C4-2B (cell line): Measurements from ENCODE around the gene CLMN.

Source experiments
- H3K27ac ChIP-seq: fragments of 450-650 bp; 2 replicates; pipeline ENCODE4 v1.5.1; 2017
- ZFX ChIP-seq: fragments of 450-650 bp; IDR thresholded peaks from 2 replicates; pipeline ENCODE4 v1.6.1; 2017
- TF ChIP-seq, protein P1 (sequence below): fragments of 450-650 bp; conservative IDR thresholded peaks from 2 replicates; pipeline ENCODE4 v1.5.1; 2017; ENCODE audit warnings: mild to moderate bottlenecking

The CLMN gene

DNA sequence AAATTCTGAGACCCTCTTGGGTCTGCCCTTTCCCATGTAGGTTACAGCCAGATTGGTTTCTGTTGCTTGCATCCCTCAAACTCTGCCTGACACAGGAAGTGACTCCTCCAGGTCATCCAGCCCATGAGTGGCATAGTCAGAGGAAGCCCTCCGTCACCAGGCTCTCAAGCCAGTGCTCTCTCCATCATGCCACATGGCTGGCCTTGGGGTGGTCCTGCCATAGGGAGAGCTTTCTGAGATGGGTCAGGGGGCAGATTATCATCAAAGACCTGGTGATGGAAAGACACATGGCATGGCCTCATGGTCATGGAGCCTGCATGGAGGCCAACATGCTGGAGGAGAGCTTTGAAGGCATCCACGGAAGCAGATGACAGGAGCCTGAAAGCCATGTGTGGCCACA is 15.4 kb upstream of the CLMN start:
- no peak overlapping the region for H3K27ac ChIP-seq
- TF ChIP-seq, protein P1, sequence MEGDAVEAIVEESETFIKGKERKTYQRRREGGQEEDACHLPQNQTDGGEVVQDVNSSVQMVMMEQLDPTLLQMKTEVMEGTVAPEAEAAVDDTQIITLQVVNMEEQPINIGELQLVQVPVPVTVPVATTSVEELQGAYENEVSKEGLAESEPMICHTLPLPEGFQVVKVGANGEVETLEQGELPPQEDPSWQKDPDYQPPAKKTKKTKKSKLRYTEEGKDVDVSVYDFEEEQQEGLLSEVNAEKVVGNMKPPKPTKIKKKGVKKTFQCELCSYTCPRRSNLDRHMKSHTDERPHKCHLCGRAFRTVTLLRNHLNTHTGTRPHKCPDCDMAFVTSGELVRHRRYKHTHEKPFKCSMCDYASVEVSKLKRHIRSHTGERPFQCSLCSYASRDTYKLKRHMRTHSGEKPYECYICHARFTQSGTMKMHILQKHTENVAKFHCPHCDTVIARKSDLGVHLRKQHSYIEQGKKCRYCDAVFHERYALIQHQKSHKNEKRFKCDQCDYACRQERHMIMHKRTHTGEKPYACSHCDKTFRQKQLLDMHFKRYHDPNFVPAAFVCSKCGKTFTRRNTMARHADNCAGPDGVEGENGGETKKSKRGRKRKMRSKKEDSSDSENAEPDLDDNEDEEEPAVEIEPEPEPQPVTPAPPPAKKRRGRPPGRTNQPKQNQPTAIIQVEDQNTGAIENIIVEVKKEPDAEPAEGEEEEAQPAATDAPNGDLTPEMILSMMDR, result no peak
- TF ChIP-seq ZFX, result no peak

DNA sequence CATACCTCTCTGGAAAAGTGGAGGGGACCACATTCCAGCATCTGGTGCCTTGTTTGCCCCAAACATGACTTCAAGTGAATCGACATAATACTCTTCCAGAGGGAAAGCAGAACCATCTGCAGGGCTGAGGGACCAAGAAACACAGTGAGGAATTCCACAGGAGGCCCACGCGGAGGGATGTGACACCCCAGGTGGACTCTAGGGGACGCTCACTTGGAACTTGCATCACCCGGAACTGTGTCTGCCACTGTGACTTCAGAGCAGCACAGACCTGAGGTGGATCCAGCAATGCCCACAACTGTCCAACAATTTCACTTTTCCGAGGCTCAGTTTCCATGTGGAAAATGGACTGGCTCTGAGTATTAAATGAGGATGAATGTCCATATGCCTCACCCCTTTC is 14.3 kb upstream of the CLMN start:
- TF ChIP-seq ZFX, result no peak
- TF ChIP-seq, protein P1, result no peak
- no peak overlapping the region for H3K27ac ChIP-seq

DNA sequence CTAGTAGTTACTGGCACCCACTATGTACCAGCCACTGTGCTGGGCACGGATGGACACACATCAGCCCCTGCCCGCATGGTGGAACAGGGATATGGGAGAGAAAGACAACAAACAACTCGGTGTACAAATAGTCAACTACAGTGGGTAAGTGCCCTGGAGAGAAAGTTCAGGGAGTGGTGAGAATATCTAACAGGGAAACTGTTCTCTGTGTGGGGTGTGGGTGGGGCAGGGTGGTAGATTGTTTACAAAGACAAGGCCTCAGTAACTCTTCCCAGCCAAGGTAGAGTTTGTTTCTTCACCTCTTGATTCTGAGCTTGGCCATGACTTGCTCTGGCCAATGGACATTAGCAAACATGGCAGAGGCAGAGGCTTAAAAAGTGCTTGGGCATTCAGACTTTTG is 12.9 kb upstream of the CLMN start:
- no peak overlapping the region for H3K27ac ChIP-seq
- TF ChIP-seq, protein P1, result no peak
- no peak for TF ChIP-seq ZFX

DNA sequence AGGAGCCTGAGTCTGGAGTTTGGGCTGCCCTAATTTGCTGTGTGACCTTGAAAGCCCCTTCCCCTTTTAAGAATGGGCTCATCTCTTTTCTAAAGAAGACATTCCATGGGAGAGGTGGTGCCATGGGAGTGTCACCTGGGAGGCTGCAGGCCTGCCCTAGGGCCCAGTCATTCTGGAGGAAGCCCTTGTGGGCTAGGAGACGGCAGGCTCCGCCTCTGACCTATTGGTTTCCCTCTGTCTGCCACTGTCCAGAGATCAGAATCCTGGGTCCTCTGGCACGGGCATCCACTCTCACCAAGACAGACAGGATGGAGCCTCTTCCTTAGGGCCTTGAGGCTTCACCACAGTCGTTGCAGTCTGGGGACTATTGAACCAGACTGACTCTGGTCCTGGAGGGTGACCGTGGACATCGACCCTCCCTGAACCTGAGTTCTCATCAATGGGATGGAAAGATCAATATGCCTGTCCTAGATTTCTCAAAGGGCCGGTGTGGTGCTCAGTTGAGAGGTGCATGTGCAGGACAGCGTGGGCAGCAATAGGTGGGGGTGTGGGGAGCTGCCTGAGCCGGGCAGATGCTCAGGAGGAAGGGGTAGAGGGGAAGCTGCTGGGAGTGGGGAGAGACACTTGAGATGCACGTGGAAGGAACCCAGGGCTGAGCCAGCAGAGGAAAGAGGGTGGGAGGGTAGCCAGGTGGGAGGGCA is 12.2 kb upstream of the CLMN start:
- TF ChIP-seq ZFX, result no peak
- TF ChIP-seq, protein P1, result no peak
- no peak overlapping the region for H3K27ac ChIP-seq

DNA sequence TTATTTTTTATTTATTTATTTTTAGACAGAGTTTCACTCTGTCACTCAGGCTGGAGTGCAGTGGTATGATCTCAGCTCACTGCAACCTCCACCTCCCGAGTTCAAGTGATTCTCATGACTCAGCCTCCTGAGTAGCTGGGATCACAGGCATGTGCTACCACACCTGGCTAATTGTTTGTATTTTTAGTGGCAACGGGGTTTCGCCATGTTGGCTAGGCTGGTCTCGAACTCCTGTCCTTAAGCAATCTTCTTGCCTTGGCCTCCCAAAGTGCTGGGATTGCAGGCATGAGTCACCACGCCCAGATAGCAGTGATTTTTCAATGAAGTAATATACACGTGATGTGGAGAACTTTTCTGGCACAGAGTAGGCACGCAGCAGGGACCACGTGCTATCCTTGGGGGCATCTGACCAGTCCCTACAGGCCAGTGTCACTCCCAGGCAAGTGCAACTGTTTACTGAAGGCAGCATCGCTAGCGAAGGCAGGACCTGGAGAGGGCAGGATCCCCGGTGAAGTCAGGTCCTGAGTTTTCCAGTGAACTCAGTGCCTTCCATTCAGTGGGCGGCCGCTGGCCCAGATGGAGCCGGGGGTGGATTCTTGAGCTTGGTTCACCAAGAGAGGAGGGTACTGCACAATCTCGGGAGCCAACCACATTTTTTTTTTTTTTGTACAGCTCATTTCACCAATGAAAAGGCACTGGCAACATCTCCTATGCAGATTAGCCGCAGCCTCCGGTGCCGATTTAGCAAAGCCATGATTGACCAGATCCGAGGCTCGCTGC is 11.1 kb upstream of the CLMN start:
- TF ChIP-seq, protein P1, result no peak
- no peak for TF ChIP-seq ZFX
- no peak overlapping the region for H3K27ac ChIP-seq

DNA sequence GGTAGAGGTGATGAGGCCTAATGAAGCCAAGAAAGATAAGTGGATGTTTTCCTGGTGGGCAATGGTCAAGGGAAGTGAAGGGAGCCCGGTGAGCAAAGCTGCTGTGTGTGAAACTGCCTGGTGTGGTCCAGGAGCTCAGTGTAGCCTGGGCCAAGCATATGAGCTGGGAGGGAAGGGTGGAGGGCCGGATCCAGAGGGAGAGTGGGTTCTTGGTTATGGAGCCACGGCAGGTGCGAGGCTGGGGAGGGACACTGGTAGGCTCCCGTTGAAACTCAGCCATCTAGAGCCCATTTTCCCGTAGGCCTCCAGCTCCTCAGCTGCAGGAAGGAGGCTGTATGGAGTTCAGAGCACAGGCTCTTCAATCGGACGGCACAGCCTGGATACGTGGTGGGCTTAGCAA is 10.2 kb upstream of the CLMN start:
- TF ChIP-seq, protein P1, result no peak
- TF ChIP-seq ZFX, result no peak
- H3K27ac ChIP-seq, result no peak overlapping the region

DNA sequence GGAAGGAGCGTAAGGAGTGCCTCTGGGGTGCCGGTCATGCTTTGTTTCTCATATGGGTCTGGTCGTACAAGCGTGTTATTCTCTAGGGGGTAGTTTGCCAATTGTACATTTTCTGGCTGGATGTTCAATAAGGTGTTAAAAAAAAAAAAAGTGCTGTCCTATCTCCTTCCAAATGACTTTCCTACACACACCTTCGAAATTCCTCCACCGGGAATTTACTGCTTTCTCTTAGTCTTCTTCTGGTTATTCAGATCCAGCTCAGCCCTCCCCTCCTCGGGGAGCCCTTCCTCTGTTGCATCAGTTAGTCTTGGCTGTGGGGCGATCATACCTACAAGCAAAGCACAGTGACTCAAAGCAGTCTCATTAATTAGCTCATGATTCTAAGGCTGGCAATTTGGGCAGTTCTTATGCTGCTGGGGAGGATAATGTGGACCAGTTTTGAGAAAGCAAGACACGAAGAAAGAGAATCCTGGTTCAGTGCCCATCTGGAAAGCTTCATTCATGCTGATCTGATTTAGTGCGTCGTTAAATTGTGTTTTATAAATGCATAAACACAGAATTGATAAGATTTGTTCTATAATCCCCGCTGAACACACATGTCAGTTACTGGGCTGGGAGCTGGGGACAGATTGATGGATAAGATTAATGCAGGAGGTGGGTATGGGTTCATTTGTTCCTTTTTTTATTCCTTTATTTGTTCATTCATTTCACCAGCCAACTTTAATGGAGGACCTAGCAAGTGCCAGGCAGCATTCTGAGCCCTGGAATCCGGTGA is 9.2 kb upstream of the CLMN start:
- H3K27ac ChIP-seq, result no peak overlapping the region
- TF ChIP-seq, protein P1, result no peak
- no peak for TF ChIP-seq ZFX
